GM20431 (cell line): ENCODE data around the gene R3HDM4.
"Not testable (repeated sequence)": the region's sequence is repeated elsewhere in the genome, so short reads cannot be mapped to it uniquely, and the experiment has no call there.

Source experiments
- in situ Hi-C: fragments of 300-500 bp; cut with MseI, MboI; formaldehyde crosslinking; loops from one replicate; pipeline ENCODE4 v1.15.0; 2020; ENCODE audit warnings: low sequenced_read_pairs; ENCODE audit not compliant: unreplicated experiment

The R3HDM4 gene

DNA sequence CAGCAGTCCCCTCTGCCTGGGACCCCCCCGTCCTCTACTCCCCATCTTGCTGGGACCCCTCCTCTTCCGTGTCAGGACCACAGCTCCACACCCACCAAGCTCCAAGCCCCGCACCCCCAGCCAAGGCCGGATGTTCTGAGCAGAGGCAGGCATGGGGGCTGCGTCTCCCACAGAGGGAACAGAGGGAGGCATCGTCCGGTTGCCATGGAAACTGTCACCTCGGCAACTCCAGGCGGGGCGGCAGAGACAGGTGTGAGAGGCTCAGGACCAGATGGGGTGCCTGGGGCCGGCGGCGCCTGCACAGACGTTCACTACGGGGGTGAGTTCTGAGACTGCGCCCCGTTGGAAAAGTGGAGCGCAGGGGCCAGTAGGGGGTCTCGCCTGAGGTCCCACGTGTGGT is 14.4 kb downstream of the R3HDM4 start:
- in situ Hi-C loops: no loop called here

DNA sequence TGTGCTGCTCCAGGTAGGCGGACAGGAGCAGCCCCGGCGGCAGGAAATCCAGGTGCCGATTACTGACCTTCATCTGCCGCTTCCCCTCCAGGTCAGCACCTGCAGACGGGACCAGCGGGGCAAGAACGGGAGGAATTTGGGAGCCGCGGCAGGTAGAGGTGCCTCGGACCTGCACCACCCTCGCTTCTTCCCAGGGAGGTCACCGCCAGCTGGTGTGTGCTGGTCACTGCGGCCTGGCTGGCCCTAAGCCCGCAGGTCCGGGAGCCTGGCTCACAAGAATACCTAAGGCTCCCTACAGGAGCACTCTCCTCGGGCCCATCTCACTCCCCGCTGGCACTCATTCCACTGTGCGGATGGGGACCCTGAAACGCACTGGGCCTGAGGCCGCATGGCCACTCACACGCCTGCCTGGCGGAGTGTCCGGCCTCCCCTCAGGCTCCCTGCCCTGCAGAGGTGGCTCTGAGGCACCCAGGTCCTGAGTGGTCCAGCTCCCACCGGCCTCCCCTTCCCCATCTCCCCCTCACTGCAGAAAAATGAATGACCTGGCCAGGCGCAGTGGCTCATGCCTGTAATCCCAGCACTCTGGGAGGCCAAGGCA is 15.5 kb downstream of the R3HDM4 start:
- in situ Hi-C loops: no loop called here

DNA sequence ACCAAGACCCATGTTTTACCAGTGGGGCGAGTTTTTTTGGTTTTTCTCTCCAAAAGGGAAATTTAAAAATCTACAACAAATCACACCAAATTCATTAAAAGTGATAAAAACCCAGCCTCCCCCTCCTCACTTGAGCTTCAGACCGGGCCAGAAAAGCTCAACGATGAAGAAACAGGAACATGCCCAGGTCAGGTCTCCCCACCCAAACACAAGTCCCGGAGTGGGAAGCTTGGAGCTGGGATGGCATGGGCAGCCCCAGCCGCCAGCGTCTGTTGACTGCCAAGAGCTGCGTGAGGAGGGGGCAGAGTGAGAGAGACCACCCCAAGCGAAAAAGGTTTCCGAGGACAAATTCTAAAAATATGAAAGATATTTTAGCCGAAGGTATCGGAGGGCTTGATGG is 16.0 kb downstream of the R3HDM4 start:
- in situ Hi-C loops: no loop called here

DNA sequence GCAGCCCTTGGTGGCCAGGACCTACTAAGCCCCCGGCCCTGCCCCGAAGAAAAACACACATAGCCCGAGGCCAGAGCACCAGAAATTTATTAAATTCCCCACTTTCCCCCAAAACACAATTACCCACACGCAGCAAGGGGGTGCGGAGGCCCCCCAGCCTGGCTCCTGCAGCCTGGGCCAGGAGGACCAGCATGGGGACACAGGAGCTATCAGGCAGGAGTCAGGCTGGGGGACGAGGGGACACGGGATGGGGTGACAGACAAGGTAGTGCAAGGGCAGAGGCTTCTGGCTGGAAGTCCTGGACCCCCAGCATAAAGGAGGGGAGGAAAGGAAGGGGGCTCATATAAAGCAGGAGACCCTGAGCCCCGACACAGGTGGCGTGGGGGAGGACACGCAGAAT is 16.6 kb downstream of the R3HDM4 start:
- in situ Hi-C loops: no loop called here

DNA sequence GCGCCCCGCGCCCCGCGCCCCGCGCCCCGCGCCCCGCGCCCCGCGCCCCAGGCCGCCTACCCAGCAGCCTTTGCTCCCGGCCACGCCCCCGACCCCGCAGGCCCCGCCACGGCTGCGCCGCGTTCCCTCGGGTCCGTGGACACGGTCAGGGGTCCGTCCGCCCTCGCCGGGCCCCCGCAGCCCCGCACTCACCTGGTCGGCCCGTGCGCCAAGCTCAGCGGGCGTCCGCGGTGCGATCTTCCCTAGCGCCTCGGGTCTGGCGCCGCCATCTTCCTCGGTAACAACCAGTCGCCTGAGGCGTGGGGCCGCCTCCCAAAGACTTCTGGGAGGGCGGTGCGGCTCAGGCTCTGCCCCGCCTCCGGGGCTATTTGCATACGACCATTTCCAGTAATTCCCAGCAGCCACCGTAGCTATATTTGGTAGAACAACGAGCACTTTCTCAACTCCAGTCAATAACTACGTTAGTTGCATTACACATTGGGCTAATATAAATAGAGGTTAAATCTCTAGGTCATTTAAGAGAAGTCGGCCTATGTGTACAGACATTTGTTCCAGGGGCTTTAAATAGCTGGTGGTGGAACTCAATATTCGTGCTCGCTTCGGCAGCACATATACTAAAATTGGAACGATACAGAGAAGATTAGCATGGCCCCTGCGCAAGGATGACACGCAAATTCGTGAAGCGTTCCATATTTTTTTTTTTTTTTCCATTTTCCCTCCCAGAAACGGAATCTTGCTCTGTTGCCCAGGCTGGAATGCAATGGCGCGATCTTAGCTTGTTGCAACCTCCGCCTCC is 19.9 kb downstream of the R3HDM4 start, which contains the start of the genes MED16 and RNU6-9:
Gene MED16, minus strand, starts transcription at position 294 of the 796 bp plus-strand sequence. CDS start 2,056 bp downstream, outside the sequence.
Gene RNU6-9, plus strand, starts transcription at position 591 of the 796 bp plus-strand sequence.
- in situ Hi-C loops: no loop called here

DNA sequence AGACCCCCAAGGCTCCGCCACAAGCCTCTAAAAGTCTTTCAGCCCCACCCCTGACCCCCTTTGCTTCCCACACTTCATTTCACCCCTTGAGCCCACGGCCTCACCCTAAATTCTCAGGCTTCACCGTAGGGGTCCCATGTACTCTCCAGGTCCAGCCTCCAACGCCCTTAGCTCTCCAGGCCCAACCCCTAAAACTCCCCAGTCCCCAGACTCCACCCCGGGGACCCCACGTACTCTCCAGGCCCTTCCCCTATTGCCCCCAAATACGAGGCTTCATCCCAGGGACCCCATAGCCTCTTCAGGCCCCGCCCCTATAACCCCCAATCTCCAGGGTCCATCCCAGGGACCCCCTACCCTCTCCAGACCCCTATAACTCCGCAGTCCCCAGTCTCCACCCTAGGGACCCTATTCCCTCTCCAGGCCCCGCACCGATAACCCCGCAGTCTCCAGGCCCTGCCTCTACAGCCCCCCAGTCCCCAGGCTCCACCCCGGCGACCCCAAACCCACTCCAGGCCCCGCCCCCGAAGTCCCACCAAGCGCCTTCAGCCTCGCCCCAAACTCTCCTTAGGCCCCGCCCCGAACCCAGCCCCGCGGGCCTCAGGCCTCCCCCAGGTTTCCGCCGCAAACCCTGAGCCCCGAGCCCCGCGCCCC is 20.7 kb downstream of the R3HDM4 start:
- in situ Hi-C loops: no loop called here

DNA sequence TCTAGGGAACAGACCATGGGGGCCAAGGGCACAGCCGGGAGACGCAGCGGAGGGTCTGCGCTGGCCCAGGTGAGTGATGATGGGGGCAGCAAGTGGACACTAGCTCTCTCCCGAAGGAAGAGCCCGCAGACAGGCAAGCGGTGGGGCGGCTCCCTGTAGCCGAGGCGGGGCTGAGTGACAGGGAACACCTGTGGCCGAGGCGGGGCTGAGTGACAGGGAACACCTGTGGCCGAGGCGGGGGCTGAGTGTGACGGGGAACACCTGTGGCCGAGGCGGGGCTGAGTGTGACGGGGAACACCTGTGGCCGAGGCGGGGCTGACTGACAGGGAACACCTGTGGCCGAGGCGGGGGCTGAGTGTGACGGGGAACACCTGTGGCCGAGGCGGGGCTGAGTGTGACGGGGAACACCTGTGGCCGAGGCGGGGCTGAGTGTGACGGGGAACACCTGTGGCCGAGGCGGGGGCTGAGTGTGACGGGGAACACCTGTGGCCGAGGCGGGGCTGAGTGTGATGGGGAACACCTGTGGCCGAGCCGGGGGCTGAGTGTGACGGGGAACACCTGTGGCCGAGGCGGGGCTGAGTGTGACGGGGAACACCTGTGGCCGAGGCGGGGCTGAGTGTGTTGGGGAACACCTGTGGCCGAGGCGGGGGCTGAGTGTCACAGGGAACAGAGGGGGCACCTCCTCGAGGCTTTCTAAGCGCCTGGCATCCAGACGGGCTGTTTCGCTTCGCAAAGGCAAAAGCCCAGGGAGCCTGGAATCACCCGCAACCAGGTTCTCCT is 21.4 kb downstream of the R3HDM4 start:
- in situ Hi-C loops: not testable (repeated sequence)

DNA sequence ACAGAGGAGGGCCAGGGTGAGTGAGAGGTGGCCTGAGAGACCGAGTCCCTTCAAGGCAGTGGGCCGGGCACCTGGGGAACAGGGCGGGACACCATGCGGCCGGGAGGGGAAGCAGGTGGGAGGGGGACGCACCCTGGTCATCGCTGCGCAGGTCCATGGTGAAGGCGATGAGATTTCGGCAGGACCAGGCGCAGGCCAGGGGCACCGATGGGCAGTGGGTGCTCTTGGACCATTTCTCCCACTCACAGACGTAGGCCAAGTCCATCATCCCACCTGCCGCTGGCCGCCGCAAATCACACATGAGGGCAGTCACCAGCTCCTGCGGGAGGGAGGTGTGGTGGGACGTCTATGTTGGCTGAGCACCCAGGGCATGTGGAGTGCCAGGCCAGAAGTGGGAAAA is 22.2 kb downstream of the R3HDM4 start:
- in situ Hi-C loops: no loop called here

DNA sequence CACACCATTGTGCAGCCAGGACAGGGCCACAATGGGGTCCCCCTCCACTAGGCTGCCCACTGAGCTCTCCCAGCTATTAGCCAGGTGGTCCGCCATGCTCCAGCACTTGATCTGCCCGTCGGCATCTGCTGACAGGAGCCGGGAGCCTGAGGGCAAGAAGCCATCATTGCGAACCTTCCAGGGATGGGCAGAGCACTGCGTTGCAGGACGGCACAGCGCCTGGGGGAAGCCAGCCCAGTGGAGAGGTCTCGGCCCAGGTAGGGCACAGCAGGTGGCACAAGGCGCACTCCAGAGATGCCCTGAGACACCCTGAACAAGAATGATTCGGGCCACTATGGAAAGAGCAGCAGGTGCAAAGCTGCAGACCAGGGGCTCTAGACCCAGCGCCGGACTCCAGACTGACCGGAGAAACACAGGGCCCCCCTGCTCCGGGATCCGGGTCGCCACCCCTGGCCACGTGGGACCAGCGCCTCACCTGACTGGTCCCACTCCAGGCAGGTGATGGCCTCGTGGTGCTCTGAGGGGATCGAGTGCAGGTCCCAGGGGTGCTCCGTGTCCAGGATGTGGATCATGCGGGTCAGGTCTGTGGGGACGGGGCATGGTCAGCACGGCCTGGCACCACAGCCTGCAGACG is 23.2 kb downstream of the R3HDM4 start:
- in situ Hi-C loops: no loop called here

DNA sequence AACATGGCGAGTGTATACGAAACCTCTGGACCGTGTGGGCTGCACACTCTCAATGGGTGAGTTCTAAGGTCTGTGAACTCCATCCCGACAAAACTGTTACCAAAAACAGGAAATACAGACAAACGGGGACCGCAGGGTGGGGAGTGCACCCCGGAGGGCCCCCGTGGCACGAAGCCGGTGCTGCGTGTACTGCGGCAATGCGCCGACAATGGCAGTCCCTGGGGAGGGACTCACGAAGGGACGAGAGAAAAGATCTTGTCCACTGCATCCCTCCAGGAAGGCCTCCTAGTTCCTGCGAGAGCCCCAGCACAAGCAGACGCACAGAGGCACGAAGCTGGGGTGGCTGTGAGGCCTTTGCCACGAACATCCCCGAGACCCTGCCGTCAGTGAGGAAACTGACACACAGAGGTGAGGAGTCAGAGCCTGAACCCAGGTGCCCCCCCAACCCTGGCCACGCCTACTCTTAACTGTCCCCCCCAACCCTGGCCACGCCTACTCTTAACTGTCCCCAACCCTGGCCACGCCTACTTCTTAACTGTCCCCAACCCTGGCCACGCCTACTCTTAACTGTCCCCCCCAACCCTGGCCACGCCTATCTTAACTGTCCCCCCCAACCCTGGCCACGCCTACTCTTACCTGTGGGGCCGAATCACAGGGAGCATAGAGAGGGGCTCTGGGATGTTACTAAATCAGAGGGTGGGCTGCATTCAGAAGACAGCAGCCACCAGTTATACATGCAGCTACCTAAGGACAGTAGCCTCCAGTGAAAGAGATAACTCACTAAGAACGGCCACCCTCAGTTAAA is 24.2 kb downstream of the R3HDM4 start:
- in situ Hi-C loops: no loop called here

DNA sequence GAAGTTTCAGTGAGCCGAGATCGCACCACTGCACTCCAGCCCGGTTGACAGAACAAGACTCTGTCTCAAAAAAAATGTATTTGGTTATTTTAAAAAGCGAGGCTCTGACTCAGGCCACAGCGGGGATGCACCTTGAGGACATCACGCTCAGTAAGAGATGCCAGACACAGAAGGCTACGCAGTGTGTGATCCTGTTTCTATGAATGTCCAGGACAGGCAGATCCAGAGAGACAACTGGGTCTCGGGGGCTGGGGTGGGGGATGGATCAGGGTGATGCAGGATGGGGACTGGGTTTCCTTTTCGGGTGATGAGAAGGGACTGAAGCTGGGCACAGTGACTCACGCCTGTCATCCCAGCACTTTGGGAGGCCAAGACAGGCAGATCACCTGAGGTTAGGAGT is 25.4 kb downstream of the R3HDM4 start:
- in situ Hi-C loops: no loop called here

DNA sequence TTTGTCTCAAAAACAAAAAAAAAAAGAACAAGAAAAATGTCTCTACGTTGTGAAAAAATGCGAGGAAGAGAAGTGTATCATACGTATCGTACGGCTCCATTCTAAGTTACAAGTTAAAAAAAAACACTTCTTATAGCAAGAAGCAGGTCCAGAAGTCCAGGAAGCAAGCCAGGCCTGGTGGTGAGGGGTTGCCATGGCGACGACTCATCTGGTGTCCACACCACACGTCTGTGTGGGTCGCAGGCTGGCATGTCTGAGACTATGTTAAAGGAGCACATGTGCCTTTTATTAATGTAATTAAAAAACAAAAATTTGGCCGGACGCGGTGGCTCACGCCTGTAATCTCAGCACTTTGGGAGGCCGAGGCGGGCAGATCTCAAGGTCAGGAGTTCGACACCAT is 25.9 kb downstream of the R3HDM4 start:
- in situ Hi-C loops: no loop called here

DNA sequence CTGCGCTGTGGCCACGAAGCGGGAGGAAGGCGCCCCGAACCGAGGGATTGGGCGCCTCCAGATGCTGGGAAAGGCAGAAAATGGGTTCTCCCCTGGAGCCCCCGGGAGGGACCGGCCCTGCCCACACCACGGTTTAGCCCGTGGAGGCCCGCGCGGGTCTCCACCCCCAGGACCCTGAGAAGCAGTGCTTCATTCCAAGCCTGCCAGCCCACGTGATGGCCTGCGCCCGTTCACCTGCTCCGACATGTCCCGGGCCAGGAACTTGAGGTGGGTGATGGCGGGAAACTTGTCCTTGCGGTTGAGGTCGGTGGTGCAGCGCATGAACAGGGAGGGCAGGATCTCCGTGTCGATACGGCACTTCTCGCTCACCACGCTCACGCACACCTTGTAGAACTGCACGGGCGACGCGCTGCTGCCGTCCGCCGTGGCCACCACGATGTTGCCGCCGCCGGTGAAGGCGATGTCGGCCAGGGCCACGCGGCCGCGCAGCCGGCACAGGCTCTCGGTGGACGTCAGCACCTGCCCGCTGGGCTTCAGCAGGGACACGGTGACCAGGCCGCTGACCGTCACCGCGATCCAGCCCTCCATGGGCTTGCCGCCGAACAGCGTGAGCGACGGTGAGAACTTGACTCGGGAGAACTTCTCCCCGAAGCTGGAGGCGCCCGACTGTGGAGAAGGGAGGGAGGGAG is 27.3 kb downstream of the R3HDM4 start:
- in situ Hi-C loops: no loop called here

DNA sequence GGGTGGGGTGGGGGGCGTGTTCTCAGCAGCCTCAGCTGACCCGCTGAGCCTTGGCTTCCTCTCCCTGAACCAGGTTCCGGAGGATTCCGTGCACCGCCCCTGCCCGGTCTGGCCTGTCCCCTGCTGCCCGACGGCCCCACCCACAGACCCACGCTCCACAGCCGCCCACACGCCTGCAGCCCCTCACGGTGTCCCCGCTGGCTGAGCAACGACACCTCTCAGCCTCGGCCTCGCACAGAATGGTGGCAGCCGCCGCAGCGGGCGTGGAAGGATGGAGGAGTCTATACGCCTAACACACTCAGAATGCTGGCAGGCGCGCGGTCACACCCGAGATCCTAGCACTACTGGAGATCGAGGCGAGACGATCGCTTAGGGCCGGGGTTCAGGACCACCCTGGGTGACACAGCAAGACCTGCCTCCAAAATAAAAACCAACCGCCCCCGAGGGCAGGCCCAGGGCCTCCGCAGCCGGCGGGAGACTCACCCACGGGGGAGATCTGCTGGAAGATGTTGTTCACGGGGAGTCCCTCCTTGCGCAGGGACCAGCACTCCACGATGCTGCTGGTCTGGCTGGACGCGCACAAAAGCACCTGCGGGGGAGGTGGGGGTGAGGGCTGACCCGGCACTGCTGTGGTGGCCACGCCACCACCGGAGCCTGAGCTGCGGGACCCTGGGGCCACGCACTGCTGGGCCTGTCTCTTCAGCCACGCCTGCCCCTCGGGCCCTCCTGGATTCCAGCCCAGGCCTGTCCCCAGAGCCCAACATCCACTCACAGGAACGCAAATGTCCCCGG is 28.4 kb downstream of the R3HDM4 start:
- in situ Hi-C loops: no loop called here

DNA sequence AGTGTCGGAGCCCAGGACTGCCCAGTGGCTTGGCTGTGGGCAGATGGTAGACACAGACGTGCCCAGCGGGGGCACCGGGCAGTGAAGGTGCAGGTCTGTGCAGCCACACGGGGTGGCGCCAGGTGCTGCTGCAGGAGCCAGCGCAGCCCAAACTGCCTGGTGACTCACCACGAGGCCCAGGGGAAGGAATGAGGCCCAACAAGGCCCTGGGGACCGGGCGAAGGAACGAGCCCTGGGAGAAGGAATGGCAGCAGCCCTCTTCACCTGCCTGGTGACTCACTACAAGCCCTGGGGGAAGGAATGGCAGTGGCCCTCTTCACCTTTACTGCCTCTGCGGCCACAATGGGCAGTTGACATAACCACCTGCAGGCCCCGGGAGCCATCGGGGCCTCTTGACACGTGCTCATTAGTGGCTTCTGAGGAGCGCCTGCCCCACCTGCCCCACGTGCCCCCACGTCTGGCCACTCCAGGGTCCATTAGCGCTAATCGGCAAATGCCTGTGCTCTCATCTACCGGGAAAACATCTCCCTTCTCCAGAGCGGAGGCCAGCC is 29.3 kb downstream of the R3HDM4 start:
- in situ Hi-C loops: no loop called here

DNA sequence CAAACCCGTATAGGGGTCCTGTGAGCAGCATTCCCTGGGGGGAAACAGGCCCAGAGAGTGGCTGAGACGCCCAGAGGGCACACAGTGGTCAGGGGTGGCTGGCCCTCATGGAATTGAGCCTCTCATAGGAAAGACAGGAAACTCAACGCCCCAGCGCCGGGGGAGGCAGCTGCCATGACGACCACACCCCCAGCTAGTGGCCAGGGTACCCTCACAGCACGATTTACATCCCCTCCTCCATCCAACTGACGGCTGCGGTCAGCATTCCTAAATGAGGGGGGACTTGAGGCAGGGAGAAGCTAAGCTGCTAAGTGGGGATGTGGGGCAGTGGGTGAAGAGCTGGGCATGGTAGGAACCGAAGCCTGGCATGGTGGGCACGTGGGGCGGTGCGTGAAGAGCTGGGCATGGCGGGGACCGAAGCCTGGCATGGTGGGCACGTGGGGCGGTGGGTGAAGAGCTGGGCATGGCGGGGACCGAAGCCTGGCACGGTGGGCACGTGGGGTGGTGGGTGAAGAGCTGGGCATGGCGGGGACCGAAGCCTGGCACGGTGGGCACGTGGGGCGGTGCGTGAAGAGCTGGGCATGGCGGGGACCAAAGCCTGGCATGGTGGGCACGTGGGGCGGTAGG is 30.0 kb downstream of the R3HDM4 start:
- in situ Hi-C loops: no loop called here

DNA sequence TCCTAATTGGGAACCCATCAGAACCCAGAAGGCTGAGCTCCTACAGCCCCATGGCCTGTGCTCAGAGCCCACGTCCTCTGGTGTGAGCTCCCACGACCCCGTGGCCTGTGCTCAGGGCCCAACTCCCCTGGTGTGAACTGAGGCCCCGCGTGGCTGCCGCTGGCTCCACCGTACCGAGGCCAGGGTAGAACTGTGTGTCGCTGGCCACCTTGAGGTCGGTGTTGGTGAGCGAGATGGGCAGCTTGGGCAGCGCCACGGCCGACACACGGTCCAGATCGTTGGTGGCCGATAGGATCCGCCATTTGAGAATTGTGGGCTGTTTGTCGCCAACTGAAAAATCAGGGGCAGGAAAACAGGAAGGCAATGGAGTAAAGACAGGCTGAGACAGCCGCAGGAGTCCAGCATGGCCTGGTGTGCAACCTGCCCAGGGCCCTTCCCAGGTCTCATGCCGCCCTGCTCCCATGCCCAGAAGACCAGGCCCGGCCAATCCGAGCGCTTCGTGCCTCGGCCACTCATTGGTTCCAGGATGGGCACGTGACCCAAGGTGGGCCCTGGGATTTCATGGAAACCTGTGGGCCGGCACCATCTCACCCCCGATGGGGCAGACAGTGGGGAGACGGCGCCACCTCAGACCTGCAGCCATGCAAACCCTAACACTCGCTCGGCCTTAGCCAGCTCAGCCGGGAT is 31.5 kb downstream of the R3HDM4 start:
- in situ Hi-C loops: no loop called here
